ENCODE data around the gene SPOPL.
A peak's percentile ranks its signal among the peaks of the same experiment; 100 is the strongest.
"Not testable (repeated sequence)": the region's sequence is repeated elsewhere in the genome, so short reads cannot be mapped to it uniquely, and the experiment has no call there.

The SPOPL gene

DNA sequence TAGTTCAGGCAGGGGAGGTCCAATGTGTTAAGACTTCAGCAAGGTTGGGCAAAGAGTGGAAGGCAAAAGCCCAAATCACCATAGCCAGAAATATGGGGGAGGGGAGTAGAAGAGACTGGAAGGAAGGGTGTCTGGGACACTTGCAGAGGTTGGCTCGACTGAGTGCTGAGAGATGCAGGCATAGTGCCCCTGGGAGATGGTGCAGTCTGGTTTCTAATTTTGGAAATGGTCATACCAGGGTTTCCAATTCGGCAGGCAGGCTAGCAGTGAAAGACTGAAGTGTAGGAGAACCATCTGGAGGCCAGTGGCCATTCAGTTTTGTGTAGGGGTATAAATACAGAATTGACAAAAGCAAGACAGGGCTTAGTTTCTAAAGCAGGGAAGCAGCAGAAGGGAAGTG, 6.2 kb upstream of the SPOPL start:
- DNase-seq, result no peak

DNA sequence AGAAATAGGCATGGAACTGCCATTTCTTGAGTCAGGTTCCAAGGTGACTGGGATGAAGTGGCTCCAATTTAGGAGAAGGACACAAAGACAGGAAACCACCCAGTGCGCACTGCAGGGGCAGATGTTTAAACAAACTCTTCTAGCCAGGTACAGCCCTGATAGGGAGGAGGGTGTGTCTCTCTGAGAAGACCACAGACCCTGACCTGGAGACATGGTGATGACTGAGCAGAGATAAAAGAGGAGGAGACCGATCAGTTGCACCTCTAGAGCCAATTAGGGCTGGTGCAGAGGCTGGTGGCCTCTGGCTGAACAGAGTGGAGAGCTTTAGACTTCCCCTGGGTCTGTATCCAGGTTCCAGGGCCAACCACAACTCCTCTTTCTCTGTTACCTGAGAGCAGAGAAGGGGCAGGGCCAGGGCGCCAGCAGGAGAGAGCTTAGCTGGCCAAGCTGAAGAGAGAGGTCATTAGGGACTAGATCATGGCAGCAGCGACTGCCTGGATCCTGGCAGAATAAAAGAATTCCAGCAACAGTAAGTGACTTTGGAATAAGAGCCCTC, 5.4 kb upstream of the SPOPL start:
- DNase-seq, result no peak

DNA sequence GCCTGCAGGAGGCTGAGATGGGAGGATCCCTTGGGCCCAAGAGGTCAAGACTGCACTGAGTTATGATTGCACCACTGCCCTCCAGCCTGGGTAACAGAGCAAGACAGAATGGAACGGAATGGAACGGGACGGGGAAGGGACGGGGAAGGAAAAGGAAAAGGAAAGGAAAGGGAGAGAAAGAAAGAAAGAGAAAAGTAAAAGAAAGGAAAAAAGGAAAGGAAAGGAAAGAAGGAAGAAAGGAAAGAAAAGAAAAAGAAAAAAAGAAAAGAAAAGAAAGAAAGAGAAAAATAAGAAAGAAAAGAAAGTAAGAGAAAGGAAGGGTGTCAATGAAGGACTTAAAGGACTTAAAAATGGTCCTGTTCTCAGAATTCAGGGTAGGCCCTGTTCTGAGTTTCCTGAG, 4.3 kb upstream of the SPOPL start:
- no peak for DNase-seq

DNA sequence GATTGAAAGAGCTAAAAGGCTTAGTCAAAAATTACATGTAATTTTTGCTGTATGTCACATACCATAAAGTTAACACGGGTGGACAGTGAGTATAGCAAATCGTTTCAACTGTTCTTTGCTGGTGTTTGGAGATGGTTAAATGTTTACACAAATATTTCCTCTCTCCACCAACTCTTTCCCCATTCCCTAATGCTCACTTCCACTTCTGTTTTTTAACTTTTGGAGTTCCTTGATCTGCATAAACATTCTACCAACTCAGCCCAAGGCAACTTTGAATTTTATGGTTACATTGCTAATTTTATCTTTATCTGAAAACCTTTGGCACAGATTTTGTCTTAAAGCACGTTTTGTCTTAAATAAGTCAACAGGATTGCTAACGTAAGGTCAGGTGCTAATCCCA, 1.9 kb upstream of the SPOPL start:
- no peak for DNase-seq

DNA sequence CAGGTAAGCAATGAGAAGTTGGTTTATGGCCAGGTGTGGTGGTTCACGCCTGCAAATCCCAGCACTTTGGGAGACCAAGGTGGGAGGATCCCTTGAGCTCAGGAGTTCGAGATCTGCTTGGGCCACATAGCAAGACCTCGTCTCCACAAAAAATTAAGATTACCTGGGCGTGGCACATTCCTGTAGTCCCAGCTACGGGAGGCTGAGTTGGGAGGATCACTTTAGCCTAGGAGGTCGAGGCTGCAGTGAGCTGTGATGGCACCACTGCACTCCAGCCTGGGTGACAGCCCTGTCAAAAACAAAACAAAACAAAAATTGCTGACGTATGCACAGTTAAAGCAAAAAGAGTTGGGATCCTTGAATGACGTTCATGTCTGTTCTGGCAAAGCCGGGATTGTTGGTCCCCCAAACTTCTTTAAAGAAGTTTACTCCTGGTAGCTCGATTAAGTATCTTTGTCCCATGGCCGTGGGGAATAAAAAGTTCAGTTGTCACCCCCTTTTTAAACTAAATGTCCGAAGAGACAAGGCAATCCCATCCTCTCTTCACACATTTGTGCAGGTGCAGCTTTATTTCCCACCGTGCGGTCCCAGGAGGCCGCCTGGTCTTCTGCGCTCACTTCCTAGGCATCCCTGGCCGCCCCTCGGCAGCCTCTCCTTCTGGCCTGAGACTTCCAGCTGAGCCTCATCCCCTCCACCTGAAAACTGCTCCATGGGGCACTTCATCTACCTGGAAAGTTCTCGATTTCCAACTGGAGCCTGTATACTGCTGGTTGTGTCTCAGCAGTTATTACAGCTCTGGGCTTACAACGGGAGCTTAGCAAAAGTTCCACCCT, 762 bp upstream of the SPOPL start:
- no peak for DNase-seq

DNA sequence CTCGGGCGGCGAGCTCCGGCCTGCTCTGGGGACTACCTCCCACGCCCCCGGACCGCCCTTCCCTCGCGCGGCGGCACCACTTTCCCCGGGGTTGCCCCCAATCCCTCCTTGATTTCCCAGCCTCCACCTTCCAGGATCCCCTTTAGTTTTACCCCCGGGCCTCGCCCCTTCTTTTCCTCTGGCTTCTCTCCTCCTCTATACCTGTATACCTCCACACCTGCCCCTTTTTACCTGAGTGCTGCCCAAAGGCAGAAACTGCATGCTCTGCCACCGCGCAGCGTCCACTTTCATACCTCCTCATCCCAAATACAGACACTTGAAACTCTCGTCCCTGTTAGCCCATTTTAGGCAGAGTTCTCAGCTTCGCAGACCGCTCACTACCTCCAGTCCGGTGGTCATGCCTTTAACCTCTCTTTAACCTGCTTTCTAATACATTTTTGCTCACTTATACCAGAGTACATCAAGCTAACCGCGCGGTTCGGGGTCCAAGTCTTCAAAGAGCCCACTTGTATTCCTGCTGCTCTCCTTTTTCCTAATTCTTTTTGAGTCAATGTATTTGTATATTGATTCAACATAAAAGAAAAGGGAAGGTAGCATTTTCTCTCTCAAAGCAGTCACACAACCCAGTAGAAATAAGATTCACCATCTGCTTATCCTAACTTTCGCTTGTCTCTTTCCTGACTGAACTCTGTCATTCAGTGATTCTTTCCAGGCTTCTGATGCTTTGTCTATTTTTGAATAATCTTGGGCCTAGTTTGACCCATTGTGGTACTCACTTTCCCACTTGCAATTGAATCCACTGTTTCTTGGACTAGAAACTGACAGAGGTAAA, 901 bp downstream of the SPOPL start:
- no peak for DNase-seq

DNA sequence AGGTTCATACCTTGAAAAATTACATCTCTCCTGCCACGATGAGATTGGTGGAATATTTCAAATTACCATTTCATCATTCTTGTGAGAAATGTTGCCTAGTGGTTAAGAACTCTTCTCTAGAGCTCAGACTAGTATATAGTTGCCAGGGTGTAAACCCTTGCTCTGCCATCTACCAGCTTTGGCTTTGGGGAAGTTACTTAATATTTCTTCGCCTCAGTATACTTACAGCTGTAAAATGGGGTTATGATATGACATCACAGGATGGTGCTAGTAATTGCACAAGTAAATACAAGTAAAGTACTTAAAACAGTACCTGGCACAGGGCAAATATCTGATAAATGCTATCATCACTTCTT, 1.5 kb downstream of the SPOPL start:
- DNase-seq, result peak; percentile 80

DNA sequence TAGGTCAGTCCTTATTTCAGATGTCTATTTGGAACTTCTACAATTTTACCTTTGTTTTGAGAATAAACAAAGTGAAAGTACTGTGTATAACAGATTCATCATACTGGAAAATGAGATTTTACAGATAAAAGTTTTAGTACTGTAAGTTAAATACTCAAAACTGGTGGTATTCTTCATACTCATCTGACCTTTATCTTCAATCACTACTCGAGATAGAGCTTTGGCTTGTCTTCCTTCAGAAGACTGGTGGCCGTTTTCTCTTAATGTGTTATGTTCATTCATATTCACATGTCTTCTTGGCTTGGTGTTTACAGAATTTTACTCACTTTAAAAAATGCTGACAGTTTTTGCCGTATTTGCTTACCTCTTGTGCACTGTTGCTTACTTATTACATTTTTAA, 2.1 kb downstream of the SPOPL start:
- peak; percentile 28 for DNase-seq

DNA sequence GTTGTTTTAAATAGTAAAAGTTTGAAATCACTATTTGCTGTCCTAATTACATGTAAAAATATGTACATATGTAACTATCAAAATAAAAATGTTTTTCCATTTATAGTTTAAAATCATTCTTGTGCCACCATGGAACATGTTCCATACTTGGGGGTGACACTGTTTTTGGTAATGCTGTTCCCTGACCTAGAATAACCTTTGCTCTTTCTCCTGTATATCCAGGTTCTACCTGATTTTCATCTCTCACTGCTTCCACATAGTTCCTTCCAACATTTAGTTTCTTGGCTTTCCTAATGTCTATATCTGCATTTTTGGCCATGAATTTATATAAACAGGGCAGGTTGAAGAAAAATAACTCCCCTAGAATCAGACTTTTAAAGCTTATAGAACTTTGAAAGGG, 2.5 kb downstream of the SPOPL start:
- DNase-seq, result no peak

DNA sequence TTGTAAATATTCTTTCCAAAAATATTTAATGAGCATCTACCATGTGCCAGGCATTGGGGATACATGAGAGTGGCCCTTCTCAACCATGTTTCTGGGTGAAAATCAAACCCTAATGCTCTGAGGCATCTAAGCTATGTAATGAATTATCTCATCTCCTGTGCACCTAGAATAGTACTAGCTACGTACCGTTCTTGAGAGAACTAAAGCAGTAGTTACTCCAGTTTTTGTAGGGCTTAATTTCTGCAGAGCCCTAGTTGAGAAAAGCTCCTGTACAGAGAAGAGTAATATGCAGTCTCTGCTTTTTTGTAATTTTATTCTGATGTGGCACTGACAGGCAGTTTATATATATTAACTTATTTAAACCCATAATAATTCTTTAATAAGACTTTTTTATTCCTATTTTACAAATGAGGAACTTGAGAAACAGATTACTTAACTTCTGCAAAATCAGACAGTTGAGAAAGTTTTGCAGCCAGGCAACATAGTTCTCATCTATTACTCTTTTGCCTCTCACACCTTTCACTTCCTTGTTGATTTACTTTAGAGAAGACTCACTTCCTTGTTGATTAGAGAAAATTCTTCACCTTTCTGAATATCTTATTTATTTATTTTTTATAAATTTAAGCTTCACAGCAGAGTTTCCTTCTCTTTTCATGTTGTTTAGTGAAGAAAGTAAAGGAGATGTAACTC, 3.1 kb downstream of the SPOPL start:
- no peak for DNase-seq

DNA sequence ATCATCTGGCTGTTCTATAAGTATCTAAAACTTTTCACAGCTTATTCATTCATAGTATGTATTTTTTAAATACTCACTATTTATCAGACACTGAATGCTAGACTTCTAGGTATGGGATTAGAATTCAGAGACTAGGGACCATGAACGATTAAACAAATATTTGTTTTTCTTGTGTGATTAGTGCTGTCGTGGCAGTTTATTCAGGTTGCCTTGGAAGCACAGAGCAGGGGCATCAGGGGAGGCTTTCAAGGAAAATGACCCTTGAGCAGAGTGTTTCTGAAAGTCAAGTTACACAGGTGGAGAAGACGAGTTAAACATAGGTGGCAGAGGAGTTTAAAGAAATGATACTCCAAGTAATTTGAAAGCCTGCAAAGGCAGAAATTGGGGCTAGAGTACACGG, 5.7 kb downstream of the SPOPL start:
- DNase-seq, result no peak

DNA sequence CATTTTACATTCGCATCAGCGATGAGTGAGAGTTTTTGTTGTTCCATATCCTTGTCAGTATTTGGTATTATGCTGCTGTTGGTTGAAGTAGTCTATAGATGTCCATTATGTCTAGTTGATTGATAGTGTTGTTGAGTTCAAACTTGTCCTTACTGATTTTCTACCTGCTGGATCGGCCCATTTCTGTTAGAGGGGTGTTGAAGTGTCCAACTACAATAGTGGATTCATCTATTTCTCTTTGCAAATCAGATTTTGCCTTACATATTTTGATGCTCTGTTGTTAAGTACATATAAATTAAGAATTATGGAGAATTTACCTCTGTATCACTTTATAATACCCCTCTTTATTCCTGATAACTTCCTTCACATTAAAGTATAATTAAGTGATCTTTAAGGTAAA, 8.7 kb downstream of the SPOPL start:
- DNase-seq, result no peak

DNA sequence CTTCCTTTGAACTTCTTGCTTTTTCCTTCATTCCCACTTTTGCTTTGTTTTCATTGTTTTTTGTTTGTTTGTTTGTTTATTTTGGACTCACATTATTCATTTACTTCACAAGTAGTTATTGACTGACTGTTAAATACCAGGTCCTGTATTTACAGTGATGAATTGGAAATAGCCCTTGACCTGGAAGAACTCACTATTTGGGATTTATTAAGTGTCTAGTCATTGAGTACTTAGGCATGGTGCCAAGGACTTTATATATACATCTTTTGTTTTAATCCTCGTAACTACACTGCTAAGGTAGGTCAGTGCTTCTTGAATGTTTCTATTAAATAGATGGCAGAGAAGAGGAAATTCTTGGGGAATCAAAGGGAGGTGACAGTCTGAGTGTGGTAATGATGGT, 11.1 kb downstream of the SPOPL start:
- no peak for DNase-seq

DNA sequence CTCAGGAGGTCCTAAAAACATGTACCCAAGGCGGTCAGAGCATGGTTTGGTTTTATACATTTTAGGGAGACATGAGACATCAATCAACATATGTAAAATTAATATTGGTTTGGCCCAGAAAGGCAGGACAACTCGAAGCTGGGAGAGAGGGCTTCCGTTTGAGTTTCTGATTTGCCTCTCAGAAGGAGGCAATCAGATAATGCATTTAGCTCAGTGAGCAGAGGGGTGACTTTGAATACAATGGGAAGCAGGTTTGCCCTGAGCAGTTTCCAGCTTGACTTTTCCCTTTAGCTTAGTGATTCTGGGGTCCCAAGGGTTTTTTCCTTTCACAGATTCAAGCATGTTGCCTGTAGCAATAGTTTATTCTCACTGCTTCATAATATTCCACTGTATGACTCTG, 12.6 kb downstream of the SPOPL start:
- DNase-seq, result no peak

DNA sequence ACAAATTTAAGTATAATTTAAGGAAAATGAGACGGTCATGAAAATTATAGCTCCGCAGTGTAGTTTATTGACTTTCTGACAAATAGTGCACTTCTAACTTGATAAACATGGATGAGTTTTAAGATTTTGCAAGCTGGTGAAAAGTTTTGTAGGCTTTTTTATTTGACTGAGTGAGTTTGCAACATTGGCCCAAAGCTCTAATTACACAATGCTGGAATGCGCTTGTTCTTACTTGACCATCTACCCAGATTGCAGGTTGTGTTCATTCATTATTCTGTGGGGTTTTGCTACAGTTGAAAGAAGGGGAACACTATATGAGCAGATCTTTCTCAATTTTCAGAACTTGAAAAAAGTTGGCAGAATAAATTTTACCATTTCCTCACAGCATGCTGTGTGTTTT, 13.5 kb downstream of the SPOPL start:
- DNase-seq, result no peak

DNA sequence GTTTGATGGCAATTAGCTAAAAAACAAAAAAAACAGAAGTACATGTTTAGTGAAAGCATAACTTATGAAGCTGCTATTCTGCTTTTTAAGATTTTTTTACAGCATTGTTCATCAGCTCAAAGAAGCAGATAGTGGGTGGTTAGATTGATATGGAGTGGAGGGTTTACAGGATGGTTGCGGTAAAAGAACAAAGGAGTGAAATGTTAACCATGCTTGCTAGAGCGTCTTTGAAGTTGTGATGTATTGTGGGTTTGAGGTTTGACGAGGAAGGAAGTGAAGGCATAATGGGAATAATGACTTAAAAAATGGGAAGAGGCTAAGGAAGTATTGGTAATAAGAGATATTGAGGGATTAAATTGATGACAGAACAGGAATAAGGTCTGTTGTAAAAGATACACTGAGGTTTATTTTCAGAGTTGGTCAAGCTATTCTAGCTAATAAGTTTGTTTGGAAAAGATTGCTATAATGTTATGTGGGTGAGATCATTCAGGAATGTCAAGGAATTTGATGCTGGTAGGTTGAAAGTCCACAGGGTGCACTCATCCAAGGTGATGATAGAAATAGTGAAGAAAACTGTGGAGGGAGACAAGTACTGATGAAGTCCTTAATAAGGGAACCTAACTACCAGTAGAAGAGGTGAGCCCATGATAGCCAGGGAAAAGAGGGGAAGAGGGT, 14.6 kb downstream of the SPOPL start:
- peak; percentile 9 for DNase-seq

DNA sequence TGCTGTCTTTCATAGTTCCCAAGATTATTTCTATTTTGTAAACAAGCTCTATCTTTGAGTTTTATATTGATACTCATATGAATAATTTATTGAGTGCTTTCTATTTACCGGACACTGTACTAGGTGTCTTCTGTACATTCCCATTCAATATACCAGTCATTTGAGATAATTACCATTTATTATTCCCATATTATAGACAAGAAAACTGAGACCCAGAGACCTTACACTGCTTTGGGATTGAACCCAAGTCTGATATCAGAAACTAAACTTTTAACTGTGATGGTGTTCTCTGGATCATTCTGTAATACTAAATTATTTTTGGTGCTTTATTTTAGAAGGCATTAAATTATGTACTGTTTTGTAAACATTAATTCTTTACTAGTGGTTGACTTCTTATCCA, 17.3 kb downstream of the SPOPL start:
- no peak for DNase-seq

DNA sequence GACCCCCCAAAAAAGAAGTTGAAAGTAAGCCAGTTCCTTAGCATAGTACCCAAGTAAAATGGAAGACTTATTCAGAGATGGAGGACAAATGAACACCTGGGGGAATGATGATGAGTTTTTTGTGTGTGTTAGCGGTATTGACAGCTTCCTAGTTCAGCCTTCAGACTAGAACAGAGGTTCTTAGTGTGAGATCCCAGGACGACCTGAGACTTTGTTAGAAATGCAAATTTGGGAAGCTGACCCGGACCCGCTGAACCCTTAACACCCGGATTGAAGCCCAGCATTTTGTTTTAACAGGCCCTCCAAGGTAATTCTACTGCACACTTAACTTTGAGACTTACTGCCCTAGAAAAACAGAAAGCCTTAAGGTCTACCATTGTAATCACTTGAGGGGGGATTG, 20.3 kb downstream of the SPOPL start:
- no peak for DNase-seq

DNA sequence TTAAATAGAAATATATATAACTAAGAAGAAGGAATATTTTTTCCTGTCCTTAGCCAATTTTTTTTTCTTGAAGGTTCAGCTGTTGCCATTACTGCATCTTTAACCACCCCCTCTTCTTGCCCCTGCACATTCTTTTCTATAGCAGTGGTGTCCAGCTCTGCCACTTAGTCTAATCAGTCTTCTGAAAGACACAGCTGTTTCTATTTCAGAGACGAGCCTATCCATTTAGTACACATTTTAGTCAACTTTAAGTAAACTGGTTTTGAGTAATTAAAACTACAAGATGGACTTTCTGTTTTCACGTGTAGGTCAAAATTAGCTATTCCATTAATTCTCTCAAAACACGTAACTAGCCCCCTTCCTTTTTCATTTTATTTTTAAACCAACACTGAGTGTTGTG, 21.0 kb downstream of the SPOPL start:
- no peak for DNase-seq

DNA sequence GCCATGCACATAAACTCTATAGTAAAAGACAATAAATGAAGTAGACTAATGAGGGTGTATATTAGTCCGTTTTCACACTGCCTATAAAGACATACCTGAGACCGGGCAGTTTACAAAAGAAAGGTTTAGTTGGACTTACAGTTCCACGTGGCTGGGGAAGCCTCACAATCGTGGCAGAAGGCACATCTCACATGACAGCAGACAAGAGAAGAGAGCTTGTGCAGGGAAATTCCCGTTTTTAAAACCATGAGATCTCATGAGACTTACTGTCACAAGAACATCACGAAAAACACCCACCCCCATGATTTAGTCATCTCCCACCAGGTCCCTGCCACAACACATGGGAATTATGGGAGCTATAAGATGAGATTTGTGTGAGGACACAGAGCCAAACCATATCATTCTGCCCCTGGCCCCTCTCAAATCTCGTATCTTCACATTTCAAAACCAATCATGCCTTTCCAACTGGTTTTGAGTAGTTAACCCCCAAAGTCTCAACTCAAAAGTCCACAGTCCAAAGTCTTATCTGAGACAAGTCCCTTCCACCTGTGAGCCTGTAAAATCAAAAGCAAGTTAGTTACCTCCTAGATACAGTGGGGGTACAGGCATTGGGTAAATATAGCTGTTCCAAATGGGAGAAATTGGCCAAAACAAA, 21.6 kb downstream of the SPOPL start:
- DNase-seq, result peak; percentile 2

DNA sequence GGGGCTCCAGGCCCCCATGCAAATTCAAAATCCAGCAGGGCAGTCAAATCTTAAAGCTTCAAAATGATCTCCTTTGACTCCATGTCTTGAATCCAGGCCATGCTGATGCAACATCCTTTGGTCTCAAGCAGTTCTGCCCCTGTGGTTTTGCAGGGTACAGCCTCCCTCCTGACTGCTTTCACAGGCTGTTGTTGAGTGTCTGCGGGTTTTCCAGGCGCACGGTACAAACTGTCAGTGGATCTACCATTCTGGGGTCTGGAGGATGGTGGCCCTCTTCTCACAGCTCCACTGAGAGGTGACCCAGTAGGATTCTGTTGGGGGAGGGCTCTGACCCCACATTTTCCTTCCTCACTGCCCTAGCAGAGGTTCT, 22.1 kb downstream of the SPOPL start:
- DNase-seq, result peak; percentile 32

DNA sequence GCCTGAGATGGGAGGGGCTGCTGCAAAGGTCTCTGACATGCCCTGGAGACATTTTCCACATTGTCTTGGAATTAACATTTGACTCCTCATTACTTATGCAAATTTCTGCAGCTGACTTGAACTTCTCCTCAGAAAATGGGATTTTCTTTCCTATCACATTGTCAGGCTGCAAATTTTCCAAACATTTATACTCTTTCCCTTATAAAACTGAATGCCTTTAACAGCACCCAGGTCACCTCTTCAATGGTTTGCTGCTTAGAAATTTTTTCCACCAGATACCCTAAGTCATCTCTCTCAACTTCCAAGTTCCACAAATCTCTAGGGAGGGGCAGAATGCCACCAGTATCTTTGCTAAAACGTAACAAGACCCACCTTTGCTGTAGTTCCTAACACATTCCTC, 22.8 kb downstream of the SPOPL start:
- DNase-seq, result not testable (repeated sequence)

DNA sequence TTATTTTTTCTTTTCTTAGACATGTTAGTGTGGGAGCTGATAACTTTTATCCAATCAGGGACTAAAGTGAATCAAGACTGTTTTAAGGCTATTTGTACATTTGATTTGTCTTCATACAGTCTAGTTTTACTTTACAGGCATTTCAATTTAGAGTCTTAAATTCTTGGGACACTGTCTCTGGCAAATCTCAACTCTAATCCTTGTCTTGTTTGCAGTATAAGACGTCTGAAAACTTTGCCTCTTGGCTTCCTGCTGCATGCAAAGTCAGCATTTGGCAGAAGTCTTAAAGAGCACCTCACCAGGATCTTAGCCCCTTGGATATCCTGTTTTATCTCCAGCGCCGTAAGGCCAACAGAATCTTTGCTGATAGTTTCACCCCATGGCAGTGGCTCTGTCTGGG, 30.3 kb downstream of the SPOPL start:
- DNase-seq, result no peak

Measured in activated CD4-positive, alpha-beta T cell treated with anti-CD3 and anti-CD28 coated beads, Interleukin-10, Interleukin-2, amounts not matched to agents 100 ng/mL and 50 ng/mL, durations not matched to agents 16 hours and 8 hours (primary cell).